Hematopoietic multipotent progenitor cell treated with erythropoietin and hydrocortisone succinate and interleukin-3 and kit ligand, for 17 days (in vitro differentiated cells): ENCODE measurements around the gene PCDHGA6.

Experiments
- DNase-seq: peaks from one replicate; pipeline ENCODE4 v3.0.0-alpha.2; 2015; ENCODE audit warnings: low spot score

Gene PCDHGA6

DNA sequence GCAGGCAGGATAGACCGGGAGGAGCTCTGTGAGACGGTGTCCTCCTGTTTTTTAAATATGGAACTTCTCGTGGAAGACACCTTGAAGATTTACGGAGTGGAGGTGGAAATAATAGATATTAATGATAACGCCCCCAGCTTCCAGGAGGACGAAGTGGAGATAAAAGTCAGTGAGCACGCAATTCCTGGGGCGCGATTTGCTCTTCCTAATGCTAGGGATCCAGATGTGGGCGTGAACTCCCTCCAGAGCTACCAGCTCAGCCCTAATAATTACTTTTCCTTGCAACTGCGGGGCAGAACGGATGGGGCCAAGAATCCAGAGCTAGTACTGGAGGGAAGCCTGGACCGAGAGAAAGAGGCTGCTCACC, 47.8 kb downstream of the PCDHGA6 start:
- no peak for DNase-seq

DNA sequence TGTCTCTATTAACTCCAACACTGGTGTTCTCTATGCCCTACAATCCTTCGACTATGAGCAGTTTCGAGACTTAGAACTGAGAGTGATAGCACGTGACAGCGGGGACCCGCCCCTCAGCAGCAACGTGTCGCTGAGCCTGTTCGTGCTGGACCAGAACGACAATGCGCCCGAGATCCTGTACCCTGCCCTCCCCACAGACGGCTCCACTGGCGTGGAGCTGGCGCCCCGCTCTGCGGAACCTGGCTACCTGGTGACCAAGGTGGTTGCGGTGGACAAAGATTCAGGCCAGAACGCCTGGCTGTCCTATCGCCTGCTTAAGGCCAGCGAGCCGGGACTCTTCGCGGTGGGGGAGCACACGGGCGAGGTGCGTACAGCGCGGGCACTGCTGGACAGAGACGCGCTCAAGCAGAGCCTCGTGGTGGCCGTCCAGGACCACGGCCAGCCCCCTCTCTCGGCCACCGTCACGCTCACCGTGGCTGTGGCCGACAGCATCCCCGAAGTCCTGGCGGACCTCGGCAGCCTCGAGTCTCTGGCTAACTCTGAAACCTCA, 49.1 kb downstream of the PCDHGA6 start:
- DNase-seq, result no peak

DNA sequence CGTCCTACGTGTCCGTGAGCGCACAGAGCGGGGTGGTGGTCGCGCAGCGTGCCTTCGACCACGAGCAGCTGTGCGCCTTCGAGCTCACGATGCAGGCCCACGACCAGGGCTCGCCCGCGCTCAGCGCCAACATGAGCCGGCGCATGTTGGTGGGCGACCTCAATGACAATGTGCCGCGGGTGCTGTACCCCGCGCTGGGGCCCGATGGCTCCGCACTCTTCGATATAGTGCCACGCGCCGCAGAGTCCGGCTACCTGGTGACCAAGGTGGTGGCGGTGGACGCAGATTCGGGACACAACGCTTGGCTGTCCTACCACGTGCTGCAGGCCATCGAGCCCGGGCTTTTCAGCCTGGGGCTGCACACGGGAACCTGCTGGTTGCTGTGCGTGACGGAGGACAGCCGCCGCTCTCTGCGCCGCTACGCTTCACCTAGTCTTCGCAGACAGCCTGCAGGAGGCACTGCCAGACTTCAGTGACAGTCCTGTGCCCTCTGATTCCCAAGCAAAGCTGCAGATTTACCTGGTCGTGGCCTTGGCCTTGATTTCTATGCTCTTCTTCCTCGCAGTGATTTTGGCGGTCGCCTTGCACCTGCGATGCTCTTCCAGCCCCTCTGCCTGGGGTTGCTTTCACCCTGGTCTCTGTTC, 54.2 kb downstream of the PCDHGA6 start:
- no peak for DNase-seq
